Stimulated activated CD4-positive, alpha-beta T cell treated with anti-CD3 and anti-CD28 coated beads, Interleukin-4, amount 100 ng/mL, for 48 hours (primary cell): ENCODE data around the gene YIPF3.

Experiments used
- DNase-seq, 2 donors: peaks; one replicate each; pipeline ENCODE4 v3.0.0-alpha.2; 2020; ENCODE audit warnings: low read depth in 2 of 2

The YIPF3 gene

GRCh38 chr6:43464337-43464736, 52.4 kb downstream of the YIPF3 start:
- no peak for DNase-seq

DNA sequence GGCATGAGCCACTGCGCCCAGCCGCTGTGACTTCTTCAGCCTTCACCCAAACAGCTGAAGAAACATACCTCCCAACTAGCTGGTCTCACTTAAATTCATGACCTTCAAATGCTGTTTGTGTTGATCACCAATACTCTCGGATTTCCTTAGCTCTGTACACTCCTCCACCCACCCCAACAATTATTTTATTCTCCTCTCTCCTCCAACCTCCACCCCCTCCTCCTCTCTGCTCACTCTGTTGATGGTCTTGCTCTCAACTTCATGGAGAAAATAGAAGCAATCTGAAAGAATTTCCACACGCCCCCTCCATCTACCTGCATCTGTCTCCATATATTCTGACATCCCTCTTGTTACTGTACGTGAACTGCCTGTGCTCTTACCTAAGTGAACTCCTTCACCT, 54.8 kb downstream of the YIPF3 start:
- DNase-seq = no peak
